Neutrophil (primary cell): ENCODE data around the gene AHCYL1.

Source experiments
- H3K27ac ChIP-seq: fragments of 200-600 bp; sonication (generic); 2 replicates; pipeline ENCODE4 v1.5.1; 2016; ENCODE audit warnings: mild to moderate bottlenecking, moderate library complexity
- H3K27me3 ChIP-seq: fragments of 200-600 bp; sonication (generic); 2 replicates; pipeline ENCODE4 v1.6.0; 2016; ENCODE audit warnings: mild to moderate bottlenecking
- H3K36me3 ChIP-seq: fragments of 200-600 bp; sonication (generic); 2 replicates; pipeline ENCODE4 v1.5.1; 2017
- H3K4me1 ChIP-seq, 2 experiments: fragments of 200-600 bp in 1 of 2; sonication (generic) in 1 of 2; 1 replicate in 1 of 2; 2 replicates in 1 of 2; pipeline versions ENCODE4 v1.5.1 to v1.6.1; 2013 to 2016; ENCODE audit warnings: low read depth in 1 of 2, low read length in 1 of 2, mild to moderate bottlenecking in 1 of 2, moderate library complexity in 1 of 2; ENCODE audit not compliant: control insufficient read depth in 1 of 2, insufficient read depth in 1 of 2
- H3K4me3 ChIP-seq, 2 experiments: fragments of 200-600 bp in 1 of 2; sonication (generic) in 1 of 2; 1 replicate in 1 of 2; 2 replicates in 1 of 2; pipeline ENCODE4 v1.5.1; 2013 to 2016; ENCODE audit warnings: low read depth in 1 of 2, low read length in 1 of 2, mild to moderate bottlenecking in 1 of 2, moderate library complexity in 1 of 2
- H3K9me3 ChIP-seq: fragments of 200-600 bp; sonication (generic); 2 replicates; pipeline ENCODE4 v1.5.1; 2016
- TF ChIP-seq, protein P1 (sequence below): fragments of 200-600 bp; sonication (generic); IDR thresholded peaks from 2 replicates; pipeline ENCODE4 v1.5.1; 2016; ENCODE audit warnings: antibody characterized with exemption

Gene AHCYL1

DNA sequence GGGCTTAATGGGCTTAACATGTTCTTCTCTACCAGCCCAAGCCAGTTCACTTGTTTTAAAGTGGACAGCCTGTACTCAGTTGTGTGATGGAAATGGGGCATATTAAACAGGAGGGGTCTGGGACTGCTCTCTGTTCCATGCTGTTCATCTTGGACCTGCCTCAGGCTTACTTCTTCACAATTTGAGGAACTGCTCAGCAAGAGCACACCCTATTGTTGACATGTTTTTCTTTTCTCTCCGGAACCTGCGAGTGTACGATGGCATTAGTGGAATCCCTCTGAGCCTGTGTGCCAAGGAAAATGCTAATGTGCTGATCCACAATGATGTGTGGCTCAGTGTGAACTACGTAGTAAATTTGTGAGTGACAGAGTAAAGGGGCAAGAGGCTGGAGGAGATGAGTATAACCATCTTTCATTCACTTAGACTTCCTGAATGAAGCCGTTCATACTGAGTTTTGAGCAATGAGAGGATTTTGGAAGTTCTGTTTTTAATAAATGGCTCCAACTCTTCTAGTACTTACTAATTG, 6.9 kb downstream of the AHCYL1 start:
- peaks cover 4% of the 10 kb centered on the region for H3K36me3 ChIP-seq
- H3K27ac ChIP-seq, result no peak overlapping the region
- H3K9me3 ChIP-seq, result no peaks in the 10 kb centered on the region
- H3K4me1 ChIP-seq, result peaks cover 20 to 27% of the 10 kb centered on the region in 2 experiments
- TF ChIP-seq, protein P1, sequence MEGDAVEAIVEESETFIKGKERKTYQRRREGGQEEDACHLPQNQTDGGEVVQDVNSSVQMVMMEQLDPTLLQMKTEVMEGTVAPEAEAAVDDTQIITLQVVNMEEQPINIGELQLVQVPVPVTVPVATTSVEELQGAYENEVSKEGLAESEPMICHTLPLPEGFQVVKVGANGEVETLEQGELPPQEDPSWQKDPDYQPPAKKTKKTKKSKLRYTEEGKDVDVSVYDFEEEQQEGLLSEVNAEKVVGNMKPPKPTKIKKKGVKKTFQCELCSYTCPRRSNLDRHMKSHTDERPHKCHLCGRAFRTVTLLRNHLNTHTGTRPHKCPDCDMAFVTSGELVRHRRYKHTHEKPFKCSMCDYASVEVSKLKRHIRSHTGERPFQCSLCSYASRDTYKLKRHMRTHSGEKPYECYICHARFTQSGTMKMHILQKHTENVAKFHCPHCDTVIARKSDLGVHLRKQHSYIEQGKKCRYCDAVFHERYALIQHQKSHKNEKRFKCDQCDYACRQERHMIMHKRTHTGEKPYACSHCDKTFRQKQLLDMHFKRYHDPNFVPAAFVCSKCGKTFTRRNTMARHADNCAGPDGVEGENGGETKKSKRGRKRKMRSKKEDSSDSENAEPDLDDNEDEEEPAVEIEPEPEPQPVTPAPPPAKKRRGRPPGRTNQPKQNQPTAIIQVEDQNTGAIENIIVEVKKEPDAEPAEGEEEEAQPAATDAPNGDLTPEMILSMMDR, result no peak
- H3K4me3 ChIP-seq, result no peak overlapping the region
- H3K27me3 ChIP-seq, result no peaks in the 10 kb centered on the region

DNA sequence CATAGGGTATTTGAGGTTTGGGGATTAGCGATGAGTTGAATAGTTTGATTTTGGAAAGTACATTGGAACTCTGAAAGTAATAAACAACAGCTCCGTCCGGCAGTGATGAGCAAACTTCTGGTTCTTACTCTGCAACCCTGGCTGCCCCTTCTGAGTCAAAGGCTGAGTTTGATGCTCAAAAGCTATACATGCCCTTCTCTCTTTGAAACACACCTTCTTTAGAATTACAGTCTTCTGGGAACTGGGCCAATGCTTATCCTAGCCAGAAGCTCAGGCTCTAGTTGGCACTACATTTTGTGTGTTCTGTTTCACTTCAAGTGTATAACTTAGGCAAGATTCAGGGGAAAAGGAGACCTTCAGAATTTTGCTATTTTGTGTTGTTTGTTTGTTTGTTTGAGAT, 9.3 kb downstream of the AHCYL1 start:
- Histone ChIP-seq H3K27me3 (no peaks in the 10 kb centered on the region), H3K36me3 (peaks cover 4% of the 10 kb centered on the region), H3K4me3 (no peak overlapping the region), H3K27ac (no peak overlapping the region), H3K4me1 (peaks cover 21 to 29% of the 10 kb centered on the region in 2 experiments), H3K9me3 (no peaks in the 10 kb centered on the region)
- TF ChIP-seq, protein P1, result no peak

DNA sequence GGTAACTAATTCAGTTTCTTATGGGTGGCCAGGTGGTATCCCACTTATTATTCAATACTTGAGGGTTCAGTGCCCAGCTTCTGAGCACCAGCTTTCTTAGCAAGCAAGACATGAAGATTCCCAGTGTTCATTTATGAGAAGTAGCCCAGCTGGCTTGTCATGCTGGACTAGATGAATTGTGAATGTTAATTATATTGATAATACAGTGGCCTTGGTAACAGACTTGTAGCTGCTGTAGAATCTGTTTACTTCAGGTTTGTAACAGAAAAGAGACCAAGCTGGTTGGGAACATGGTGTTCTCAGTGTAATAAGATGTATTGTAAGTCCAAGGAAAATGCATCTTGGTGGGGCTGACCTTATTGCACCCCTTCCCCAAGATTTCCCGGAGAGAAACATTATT, 10.1 kb downstream of the AHCYL1 start:
- H3K4me1 ChIP-seq, result peaks cover 26 to 34% of the 10 kb centered on the region in 2 experiments
- H3K27me3 ChIP-seq, result no peaks in the 10 kb centered on the region
- TF ChIP-seq, protein P1, result no peak
- no peak overlapping the region for H3K4me3 ChIP-seq
- H3K9me3 ChIP-seq, result no peaks in the 10 kb centered on the region
- no peak overlapping the region for H3K27ac ChIP-seq
- peaks cover 4% of the 10 kb centered on the region for H3K36me3 ChIP-seq

DNA sequence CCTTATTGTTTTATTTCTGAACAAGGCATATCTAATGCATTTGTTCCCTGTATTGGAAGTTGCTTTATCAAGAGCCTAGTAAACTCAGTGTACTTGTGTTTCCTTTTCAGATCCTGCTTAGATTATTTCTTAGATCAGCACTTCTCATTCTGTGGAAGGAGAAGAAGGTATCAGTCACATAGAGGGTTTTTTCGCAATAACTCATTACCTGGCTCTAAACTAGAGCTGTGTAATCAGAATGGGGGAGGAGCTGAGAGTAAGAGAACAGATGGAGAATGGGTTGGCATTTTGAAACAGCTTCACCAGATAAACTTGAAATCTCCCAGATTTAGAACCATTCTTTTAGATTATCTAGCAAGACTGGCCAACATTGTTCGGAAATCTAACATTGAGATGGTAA, 11.0 kb downstream of the AHCYL1 start:
- H3K27ac ChIP-seq, result no peak overlapping the region
- TF ChIP-seq, protein P1, result no peak
- H3K9me3 ChIP-seq, result no peaks in the 10 kb centered on the region
- H3K4me3 ChIP-seq, result no peak overlapping the region
- no peaks in the 10 kb centered on the region for H3K27me3 ChIP-seq
- peaks cover 4% of the 10 kb centered on the region for H3K36me3 ChIP-seq
- H3K4me1 ChIP-seq, result peaks cover 18 to 25% of the 10 kb centered on the region in 2 experiments

DNA sequence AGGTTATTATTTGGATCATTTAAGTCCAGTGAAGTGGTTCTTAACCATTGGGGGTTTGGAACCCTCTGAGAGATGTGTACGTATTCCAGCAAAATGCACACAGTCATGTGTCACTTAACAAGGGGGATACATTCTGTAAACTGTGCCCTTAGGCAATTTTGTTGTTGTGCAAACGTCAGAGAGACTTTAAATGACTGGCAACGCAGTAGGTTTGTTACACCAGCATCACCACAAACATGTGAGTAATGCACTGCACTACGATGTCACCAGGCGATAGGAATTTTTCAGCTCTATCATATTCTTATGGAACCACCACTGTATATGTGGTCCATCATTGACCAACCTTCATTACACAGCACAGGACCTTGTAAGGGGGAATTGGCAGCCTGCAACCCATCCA, 11.9 kb downstream of the AHCYL1 start:
- Histone ChIP-seq H3K36me3 (peaks cover 2% of the 10 kb centered on the region), H3K27me3 (no peaks in the 10 kb centered on the region), H3K4me3 (no peak overlapping the region), H3K4me1 (peaks cover 18 to 24% of the 10 kb centered on the region in 2 experiments), H3K27ac (no peak overlapping the region), H3K9me3 (no peaks in the 10 kb centered on the region)
- TF ChIP-seq, protein P1, result no peak
